C4-2B (cell line): ENCODE results near the gene SPG7.
A peak's percentile ranks its signal among the peaks of the same experiment; 100 is the strongest.

ENCODE experiments used
- H3K27ac ChIP-seq: fragments of 450-650 bp; 2 replicates; pipeline ENCODE4 v1.5.1; 2017
- ZFX ChIP-seq: fragments of 450-650 bp; IDR thresholded peaks from 2 replicates; pipeline ENCODE4 v1.6.1; 2017
- TF ChIP-seq, protein P1 (sequence below): fragments of 450-650 bp; conservative IDR thresholded peaks from 2 replicates; pipeline ENCODE4 v1.5.1; 2017; ENCODE audit warnings: mild to moderate bottlenecking

The SPG7 gene

GRCh38 chr16:89574681-89575246, 66.6 kb downstream of the SPG7 start:
- peak overlapping the region; percentile 99 for H3K27ac ChIP-seq
- TF ChIP-seq, protein P1, sequence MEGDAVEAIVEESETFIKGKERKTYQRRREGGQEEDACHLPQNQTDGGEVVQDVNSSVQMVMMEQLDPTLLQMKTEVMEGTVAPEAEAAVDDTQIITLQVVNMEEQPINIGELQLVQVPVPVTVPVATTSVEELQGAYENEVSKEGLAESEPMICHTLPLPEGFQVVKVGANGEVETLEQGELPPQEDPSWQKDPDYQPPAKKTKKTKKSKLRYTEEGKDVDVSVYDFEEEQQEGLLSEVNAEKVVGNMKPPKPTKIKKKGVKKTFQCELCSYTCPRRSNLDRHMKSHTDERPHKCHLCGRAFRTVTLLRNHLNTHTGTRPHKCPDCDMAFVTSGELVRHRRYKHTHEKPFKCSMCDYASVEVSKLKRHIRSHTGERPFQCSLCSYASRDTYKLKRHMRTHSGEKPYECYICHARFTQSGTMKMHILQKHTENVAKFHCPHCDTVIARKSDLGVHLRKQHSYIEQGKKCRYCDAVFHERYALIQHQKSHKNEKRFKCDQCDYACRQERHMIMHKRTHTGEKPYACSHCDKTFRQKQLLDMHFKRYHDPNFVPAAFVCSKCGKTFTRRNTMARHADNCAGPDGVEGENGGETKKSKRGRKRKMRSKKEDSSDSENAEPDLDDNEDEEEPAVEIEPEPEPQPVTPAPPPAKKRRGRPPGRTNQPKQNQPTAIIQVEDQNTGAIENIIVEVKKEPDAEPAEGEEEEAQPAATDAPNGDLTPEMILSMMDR = no peak
- no peak for TF ChIP-seq ZFX

- H3K27ac ChIP-seq = peak within 1 kb of the TSS; percentile 99
- TF ChIP-seq, protein P1 = no peak
- 0 out of 2 replicates have a peak, but pooled peaks have one; percentile 38 for TF ChIP-seq ZFX
Observed at GRCh38 chr16:89575247-89576152, 67.3 kb downstream of the SPG7 start, which contains the start of gene CPNE7. Gene CPNE7 (plus strand): TSS chr16:89575758. CDS start chr16:89575898, 140 bp downstream.

DNA sequence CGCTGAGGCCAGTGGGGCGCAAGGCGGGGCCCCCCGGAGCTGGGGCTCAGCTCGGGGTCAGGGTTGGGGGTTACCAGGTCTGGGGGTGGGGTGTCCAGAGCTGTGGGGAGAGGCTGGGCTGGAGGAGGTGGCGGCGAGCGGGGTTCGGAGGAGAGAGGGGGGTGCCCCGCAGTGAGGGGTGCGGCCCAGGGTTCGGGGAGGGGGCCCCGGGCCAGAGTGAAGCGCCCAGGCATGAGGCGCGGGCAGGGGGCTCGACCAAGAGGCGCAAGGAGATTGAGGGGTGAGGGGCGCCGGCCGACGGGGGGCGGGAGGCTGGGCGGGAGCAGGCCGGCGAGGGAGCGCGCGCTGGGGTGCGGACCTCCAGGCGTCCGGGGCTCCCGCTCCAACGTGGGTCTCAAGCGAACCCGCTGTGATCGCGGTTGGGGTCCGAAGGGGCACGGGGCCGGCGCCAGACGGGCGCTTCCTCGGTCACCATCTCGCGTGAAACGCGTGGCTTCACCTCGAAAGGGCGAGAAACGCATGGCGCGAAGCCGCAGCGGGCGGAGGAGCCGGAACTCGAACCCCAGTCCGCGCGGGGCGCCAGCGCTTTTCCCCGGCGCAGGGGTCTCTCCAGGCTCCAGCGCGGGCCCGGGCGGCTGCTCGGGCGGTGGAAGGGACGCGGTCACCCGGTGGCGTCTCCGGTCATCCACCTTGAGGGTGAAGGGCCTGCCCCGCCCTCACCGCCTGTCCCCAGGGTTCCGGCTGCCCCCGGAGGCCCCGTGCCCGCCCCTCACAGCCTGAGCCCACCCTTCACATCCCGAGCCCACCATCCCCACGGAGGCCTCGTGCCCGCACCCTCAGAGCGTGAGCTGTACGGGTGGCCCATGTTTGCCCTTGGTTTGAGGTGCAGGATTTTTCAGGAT, 68.2 kb downstream of the SPG7 start:
- TF ChIP-seq ZFX = 0 out of 2 replicates have a peak, but pooled peaks have one; percentile 18
- TF ChIP-seq, protein P1 = no peak
- peak overlapping the region; percentile 99 for H3K27ac ChIP-seq

- no peak for TF ChIP-seq ZFX
- TF ChIP-seq, protein P1 = no peak
- peak overlapping the region; percentile 99 for H3K27ac ChIP-seq
Observed at GRCh38 chr16:89577055-89577759, 69.0 kb downstream of the SPG7 start.

GRCh38 chr16:89579351-89579750, 71.1 kb downstream of the SPG7 start:
- no peak overlapping the region for H3K27ac ChIP-seq
- TF ChIP-seq, protein P1 = no peak
- TF ChIP-seq ZFX = no peak

- peak overlapping the region; percentile 97 for H3K27ac ChIP-seq
- TF ChIP-seq, protein P1 = no peak
- no peak for TF ChIP-seq ZFX
Observed at GRCh38 chr16:89581045-89581695, 73.0 kb downstream of the SPG7 start.
